Activated naive CD4-positive, alpha-beta T cell treated with anti-CD3 and anti-CD28 coated beads for 36 hours (primary cell): ENCODE results near the gene ADAMTS12. TPM values are rescaled to one million over a fixed set of nuclear protein-coding genes. Genes with fewer than 3 reads are reported as not detected.
A peak's percentile ranks its signal among the peaks of the same experiment; 100 is the strongest.

Experiments
- CTCF ChIA-PET: fragments of 350-600 bp; sonication (Branson Sonifier 250); formaldehyde crosslinking; loops from one replicate; lab custom pipeline; 2021; ENCODE audit warnings: antibody characterized with exemption; lab: Charles Lee
- DNase-seq: peaks from one replicate; pipeline ENCODE4 v3.0.0-alpha.2; 2020
- H3K27ac Mint-ChIP-seq: one replicate; pipeline ENCODE4 v1.8.0; 2021; ENCODE audit warnings: mild to moderate bottlenecking, mixed read lengths
- H3K27me3 Mint-ChIP-seq: one replicate; pipeline ENCODE4 v1.8.0; 2021; ENCODE audit warnings: low read depth, mixed read lengths
- H3K36me3 Mint-ChIP-seq: one replicate; pipeline ENCODE4 v1.8.0; 2021; ENCODE audit warnings: low read depth, mixed read lengths
- H3K4me1 Mint-ChIP-seq: one replicate; pipeline ENCODE4 v1.8.0; 2021; ENCODE audit warnings: low read depth, mixed read lengths
- H3K4me3 Mint-ChIP-seq: one replicate; pipeline ENCODE4 v1.8.0; 2021; ENCODE audit warnings: mild to moderate bottlenecking, moderate library complexity, mixed read lengths
- H3K9me3 Mint-ChIP-seq: one replicate; pipeline ENCODE4 v1.8.0; 2021; ENCODE audit warnings: mixed read lengths
- intact Hi-C: fragments of 100-400 bp; cut with micrococcal nuclease; formaldehyde crosslinking; loops from one replicate; pipeline ENCODE4 v1.15.1; 2023
- total RNA-seq, 2 experiments: library from RNA; stranded (reverse); gene quantifications; one replicate each; pipeline ENCODE4 v1.2.3, GENCODE V29; 2021

Gene ADAMTS12, protein sequence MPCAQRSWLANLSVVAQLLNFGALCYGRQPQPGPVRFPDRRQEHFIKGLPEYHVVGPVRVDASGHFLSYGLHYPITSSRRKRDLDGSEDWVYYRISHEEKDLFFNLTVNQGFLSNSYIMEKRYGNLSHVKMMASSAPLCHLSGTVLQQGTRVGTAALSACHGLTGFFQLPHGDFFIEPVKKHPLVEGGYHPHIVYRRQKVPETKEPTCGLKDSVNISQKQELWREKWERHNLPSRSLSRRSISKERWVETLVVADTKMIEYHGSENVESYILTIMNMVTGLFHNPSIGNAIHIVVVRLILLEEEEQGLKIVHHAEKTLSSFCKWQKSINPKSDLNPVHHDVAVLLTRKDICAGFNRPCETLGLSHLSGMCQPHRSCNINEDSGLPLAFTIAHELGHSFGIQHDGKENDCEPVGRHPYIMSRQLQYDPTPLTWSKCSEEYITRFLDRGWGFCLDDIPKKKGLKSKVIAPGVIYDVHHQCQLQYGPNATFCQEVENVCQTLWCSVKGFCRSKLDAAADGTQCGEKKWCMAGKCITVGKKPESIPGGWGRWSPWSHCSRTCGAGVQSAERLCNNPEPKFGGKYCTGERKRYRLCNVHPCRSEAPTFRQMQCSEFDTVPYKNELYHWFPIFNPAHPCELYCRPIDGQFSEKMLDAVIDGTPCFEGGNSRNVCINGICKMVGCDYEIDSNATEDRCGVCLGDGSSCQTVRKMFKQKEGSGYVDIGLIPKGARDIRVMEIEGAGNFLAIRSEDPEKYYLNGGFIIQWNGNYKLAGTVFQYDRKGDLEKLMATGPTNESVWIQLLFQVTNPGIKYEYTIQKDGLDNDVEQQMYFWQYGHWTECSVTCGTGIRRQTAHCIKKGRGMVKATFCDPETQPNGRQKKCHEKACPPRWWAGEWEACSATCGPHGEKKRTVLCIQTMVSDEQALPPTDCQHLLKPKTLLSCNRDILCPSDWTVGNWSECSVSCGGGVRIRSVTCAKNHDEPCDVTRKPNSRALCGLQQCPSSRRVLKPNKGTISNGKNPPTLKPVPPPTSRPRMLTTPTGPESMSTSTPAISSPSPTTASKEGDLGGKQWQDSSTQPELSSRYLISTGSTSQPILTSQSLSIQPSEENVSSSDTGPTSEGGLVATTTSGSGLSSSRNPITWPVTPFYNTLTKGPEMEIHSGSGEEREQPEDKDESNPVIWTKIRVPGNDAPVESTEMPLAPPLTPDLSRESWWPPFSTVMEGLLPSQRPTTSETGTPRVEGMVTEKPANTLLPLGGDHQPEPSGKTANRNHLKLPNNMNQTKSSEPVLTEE (N-terminal part only)
- not detected for total RNA-seq

- CTCF ChIA-PET = interaction anchor here (1.6 kb wide), 1 partner anchor 43 kb away, joined by 7 read pairs; no protein-coding TSS in a partner anchor
- peak within 1 kb of the TSS; percentile 11 for H3K4me3 Mint-ChIP-seq
- H3K27ac Mint-ChIP-seq = no peak within 1 kb of the TSS
- peaks cover 35% of the 10 kb centered on the region for H3K27me3 Mint-ChIP-seq
- no peaks in the 10 kb centered on the region for H3K36me3 Mint-ChIP-seq
- no peaks in the 10 kb centered on the region for H3K9me3 Mint-ChIP-seq
- no peak for DNase-seq
- intact Hi-C loops = no loop called here
- H3K4me1 Mint-ChIP-seq = peaks cover 3% of the 10 kb centered on the region
Measured at GRCh38 chr5:33891788-33892619, at the start of gene ADAMTS12. ADAMTS12 (minus strand) TSS chr5:33891990; CDS start chr5:33891856, 134 bp downstream.

DNA sequence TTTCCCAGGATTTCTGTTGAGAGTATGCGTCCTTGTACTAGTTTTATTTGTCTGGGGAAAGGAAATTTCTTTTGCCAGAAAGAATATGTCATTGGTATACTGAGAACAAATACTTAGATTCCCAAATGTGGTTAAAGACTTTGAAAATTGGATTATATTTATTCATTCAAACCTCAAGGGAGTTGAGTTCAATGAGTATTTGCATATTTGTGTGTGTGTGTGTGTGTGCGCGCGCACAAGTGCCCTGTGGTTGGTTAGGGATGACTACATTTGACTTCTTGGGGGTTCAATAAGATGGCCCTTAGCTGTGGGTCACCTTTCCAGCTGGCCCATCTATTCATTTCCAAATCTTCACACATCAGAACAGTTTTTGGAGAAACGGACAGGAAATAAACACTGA is 49.3 kb upstream of the ADAMTS12 start:
- H3K4me3 Mint-ChIP-seq = no peak overlapping the region
- H3K27ac Mint-ChIP-seq = no peak overlapping the region
- H3K36me3 Mint-ChIP-seq = no peaks in the 10 kb centered on the region
- CTCF ChIA-PET = interaction anchor here (1.3 kb wide), 1 partner anchor 17 kb away, joined by 3 read pairs; no protein-coding TSS in a partner anchor
- no peaks in the 10 kb centered on the region for H3K9me3 Mint-ChIP-seq
- peaks cover 8% of the 10 kb centered on the region for H3K4me1 Mint-ChIP-seq
- peaks cover 47% of the 10 kb centered on the region for H3K27me3 Mint-ChIP-seq
- no peak for DNase-seq
- intact Hi-C loops = no loop called here

DNA sequence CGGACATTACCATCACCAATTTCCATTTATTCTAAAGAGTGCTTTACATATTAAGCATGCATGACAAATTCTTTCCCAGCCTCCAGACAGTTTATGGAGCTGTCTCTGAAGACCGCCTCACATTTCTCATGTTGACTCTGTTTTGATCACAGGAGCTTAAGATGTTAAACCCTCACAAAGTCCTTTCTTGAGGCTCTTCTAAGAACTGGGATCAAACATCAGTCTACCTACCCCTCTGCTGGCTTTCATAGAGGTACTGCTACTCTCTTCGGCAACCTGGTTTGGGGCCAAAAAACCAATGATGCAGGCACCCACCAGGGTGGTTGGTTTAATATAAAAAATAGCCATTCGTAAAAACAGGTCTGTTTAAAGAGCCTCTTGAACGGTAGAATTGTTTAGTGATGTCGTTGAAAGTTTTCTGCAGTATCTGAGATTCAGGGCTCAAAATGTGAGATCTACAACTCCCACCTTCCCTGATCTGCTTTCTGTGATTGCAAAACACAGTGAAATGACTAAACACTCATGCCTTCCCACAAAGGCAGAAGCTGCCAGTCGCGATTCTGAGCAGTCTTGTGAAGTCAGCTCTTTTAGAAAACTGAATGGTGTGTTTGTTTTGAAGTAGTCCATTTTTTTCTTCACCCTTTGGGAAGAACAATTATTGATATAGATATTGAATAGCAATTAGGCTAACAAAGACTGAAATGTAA is 47.9 kb upstream of the ADAMTS12 start:
- DNase-seq = no peak
- Mint-ChIP-seq H3K27ac (no peak overlapping the region), H3K27me3 (peaks cover 56% of the 10 kb centered on the region), H3K4me1 (peaks cover 8% of the 10 kb centered on the region), H3K9me3 (no peaks in the 10 kb centered on the region), H3K4me3 (no peak overlapping the region), H3K36me3 (no peaks in the 10 kb centered on the region)
- intact Hi-C loops = loop anchor here (5.0 kb wide), 2 partner anchors 33 to 1227 kb away; partner anchors contain the start of gene NPR3
- CTCF ChIA-PET = interaction anchor here (1.3 kb wide), 1 partner anchor 19 kb away, joined by 3 read pairs; no protein-coding TSS in a partner anchor

DNA sequence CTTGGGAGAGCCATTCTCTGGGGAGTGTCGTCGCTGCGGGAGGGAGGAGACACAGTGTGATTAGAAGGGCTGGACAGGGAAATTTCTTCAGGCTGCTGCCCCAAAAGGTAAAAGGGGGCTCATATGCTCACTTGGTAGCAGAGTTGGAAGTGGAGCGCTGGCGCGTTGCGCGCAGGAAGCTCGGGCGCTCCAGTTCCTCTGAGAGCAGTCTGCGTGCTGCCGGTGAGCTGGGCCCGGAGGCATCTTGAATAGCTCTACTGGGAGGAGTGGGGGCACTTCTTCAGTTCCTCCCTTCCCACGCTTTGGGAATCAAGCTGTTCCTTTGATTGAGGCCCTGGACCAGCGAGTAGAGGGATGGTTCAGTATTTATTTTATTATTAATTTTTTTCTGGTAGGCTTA is 47.1 kb upstream of the ADAMTS12 start:
- intact Hi-C loops = loop anchor here (5.0 kb wide), 2 partner anchors 33 to 1227 kb away; partner anchors contain the start of gene NPR3
- Mint-ChIP-seq H3K4me3 (no peak overlapping the region), H3K36me3 (no peaks in the 10 kb centered on the region), H3K9me3 (no peaks in the 10 kb centered on the region), H3K27me3 (peaks cover 56% of the 10 kb centered on the region), H3K4me1 (peaks cover 8% of the 10 kb centered on the region), H3K27ac (no peak overlapping the region)
- CTCF ChIA-PET = no interaction called here
- no peak for DNase-seq

DNA sequence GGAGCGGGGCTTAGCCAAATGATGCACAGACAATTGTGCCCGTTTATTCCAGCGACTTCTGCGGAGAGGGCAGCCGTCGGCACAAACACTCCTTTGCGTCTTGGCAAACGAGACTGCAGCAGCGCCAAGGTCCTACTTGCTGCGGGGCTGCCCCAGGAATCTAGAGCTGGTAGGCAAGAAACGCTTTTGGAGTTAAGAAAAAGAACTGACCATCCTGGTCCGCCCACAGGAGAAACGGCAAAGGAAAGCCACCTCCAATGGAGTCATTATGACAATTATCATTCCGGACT is 46.7 kb upstream of the ADAMTS12 start:
- no peaks in the 10 kb centered on the region for H3K9me3 Mint-ChIP-seq
- no peak for DNase-seq
- peaks cover 56% of the 10 kb centered on the region for H3K27me3 Mint-ChIP-seq
- H3K4me1 Mint-ChIP-seq = peaks cover 8% of the 10 kb centered on the region
- H3K27ac Mint-ChIP-seq = no peak overlapping the region
- no peaks in the 10 kb centered on the region for H3K36me3 Mint-ChIP-seq
- CTCF ChIA-PET = no interaction called here
- intact Hi-C loops = loop anchor here (5.0 kb wide), 2 partner anchors 34 to 1226 kb away; partner anchors contain the start of gene NPR3
- no peak overlapping the region for H3K4me3 Mint-ChIP-seq

DNA sequence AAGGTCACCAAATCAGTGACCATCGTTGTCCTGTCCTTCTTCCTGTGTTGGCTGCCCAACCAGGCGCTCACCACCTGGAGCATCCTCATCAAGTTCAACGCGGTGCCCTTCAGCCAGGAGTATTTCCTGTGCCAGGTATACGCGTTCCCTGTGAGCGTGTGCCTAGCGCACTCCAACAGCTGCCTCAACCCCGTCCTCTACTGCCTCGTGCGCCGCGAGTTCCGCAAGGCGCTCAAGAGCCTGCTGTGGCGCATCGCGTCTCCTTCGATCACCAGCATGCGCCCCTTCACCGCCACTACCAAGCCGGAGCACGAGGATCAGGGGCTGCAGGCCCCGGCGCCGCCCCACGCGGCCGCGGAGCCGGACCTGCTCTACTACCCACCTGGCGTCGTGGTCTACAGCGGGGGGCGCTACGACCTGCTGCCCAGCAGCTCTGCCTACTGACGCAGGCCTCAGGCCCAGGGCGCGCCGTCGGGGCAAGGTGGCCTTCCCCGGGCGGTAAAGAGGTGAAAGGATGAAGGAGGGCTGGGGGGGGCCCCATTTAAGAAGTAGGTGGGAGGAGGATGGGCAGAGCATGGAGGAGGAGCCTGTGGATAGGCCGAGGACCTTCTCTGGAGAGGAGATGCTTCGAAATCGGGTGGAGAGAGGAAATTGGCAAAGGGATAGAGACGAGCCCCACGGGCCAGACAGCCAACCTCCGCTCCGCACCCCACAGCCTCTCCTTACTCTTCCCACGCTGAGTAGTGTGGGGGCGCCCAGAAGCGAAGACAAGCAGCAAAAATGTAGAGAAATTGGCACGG is 46.1 kb upstream of the ADAMTS12 start:
- no peak for DNase-seq
- peaks cover 8% of the 10 kb centered on the region for H3K4me1 Mint-ChIP-seq
- H3K4me3 Mint-ChIP-seq = no peak overlapping the region
- H3K36me3 Mint-ChIP-seq = no peaks in the 10 kb centered on the region
- no peak overlapping the region for H3K27ac Mint-ChIP-seq
- CTCF ChIA-PET = no interaction called here
- H3K27me3 Mint-ChIP-seq = peaks cover 56% of the 10 kb centered on the region
- intact Hi-C loops = loop anchor here (5.0 kb wide), 2 partner anchors 34 to 1226 kb away; partner anchors contain the start of gene NPR3
- H3K9me3 Mint-ChIP-seq = no peaks in the 10 kb centered on the region

DNA sequence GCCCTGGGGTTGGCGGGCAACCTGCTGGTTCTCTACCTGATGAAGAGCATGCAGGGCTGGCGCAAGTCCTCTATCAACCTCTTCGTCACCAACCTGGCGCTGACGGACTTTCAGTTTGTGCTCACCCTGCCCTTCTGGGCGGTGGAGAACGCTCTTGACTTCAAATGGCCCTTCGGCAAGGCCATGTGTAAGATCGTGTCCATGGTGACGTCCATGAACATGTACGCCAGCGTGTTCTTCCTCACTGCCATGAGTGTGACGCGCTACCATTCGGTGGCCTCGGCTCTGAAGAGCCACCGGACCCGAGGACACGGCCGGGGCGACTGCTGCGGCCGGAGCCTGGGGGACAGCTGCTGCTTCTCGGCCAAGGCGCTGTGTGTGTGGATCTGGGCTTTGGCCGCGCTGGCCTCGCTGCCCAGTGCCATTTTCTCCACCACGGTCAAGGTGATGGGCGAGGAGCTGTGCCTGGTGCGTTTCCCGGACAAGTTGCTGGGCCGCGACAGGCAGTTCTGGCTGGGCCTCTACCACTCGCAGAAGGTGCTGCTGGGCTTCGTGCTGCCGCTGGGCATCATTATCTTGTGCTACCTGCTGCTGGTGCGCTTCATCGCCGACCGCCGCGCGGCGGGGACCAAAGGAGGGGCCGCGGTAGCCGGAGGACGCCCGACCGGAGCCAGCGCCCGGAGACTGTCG is 45.4 kb upstream of the ADAMTS12 start:
- Mint-ChIP-seq H3K9me3 (no peaks in the 10 kb centered on the region), H3K36me3 (no peaks in the 10 kb centered on the region), H3K27me3 (peaks cover 53% of the 10 kb centered on the region), H3K4me3 (no peak overlapping the region), H3K27ac (no peak overlapping the region), H3K4me1 (peaks cover 8% of the 10 kb centered on the region)
- DNase-seq = no peak
- CTCF ChIA-PET = interaction anchor here (3.3 kb wide), 1 partner anchor 348 kb away, joined by 21 read pairs; no protein-coding TSS in a partner anchor
- intact Hi-C loops = loop anchor here (5.0 kb wide), 2 partner anchors 35 to 1225 kb away; partner anchors contain the start of gene NPR3

- Mint-ChIP-seq H3K4me1 (peaks cover 8% of the 10 kb centered on the region), H3K9me3 (no peaks in the 10 kb centered on the region), H3K36me3 (no peaks in the 10 kb centered on the region), H3K27me3 (peaks cover 50% of the 10 kb centered on the region), H3K27ac (no peak within 1 kb of the TSS), H3K4me3 (no peak within 1 kb of the TSS)
- CTCF ChIA-PET = interaction anchor here (0.7 to 3.3 kb wide), 6 partner anchors 30 to 1806 kb away, joined by 4 to 21 read pairs (median 12); no protein-coding TSS in a partner anchor
- intact Hi-C loops = loop anchor here (5.0 kb wide), 2 partner anchors 36 to 1224 kb away; partner anchors contain the start of gene NPR3
- DNase-seq = no peak
Measured at GRCh38 chr5:33936381-33937016, 44.7 kb upstream of the ADAMTS12 start, which contains the start of gene RXFP3. RXFP3 (plus strand) TSS chr5:33936386; CDS start chr5:33936741, 355 bp downstream.

GRCh38 chr5:33936004-33936380 is 44.2 kb upstream of the ADAMTS12 start:
- no peak overlapping the region for H3K27ac Mint-ChIP-seq
- H3K36me3 Mint-ChIP-seq = no peaks in the 10 kb centered on the region
- intact Hi-C loops = loop anchor here (5.0 kb wide), 2 partner anchors 36 to 1224 kb away; partner anchors contain the start of gene NPR3
- peak; percentile 58 for DNase-seq
- H3K9me3 Mint-ChIP-seq = no peaks in the 10 kb centered on the region
- CTCF ChIA-PET = interaction anchor here (0.7 to 3.3 kb wide), 11 partner anchors 13 to 1805 kb away, joined by 3 to 21 read pairs (median 7); partner anchors contain the start of gene ADAMTS12
- H3K27me3 Mint-ChIP-seq = peaks cover 46% of the 10 kb centered on the region
- no peak overlapping the region for H3K4me3 Mint-ChIP-seq
- H3K4me1 Mint-ChIP-seq = peaks cover 8% of the 10 kb centered on the region
